ENCODE results near the gene ZMIZ2. TPM values are rescaled to one million over a fixed set of nuclear protein-coding genes. Genes with fewer than 3 reads are reported as not detected.

Gene ZMIZ2
- total RNA-seq, 1 experiment from 2014 or later = 142 TPM

DNA sequence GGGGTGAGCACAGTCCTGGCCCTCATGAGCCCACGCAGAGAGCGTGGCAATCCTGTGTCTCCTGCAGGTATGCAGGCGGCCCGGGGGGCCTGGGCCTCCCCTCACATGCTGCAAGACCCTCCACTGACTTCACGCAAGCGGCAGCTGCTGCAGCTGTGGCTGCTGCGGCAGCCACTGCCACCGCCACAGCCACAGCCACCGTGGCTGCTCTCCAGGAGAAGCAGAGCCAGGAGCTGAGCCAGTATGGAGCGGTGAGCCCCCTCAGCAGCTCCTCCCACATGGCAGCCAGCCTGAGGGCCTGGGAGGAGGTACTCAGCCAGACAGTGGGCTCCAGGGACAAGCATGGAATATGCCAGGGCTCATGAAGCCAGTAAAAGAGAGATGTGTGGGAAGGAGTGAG is 8.7 kb downstream of the ZMIZ2 start:
- Histone ChIP-seq H3K9me2 (ENCODE audit: insufficient read depth) (no peaks in the 10 kb centered on the region), H3K36me3 (ENCODE audit: low read depth) (0 out of 2 replicates have a peak, but pooled peaks cover 10% of the 10 kb centered on the region), H4K20me1 (ENCODE audit: insufficient read depth) (peaks cover 12% of the 10 kb centered on the region), H3K79me2 (ENCODE audit: low read depth) (peaks cover 30% of the 10 kb centered on the region), H2AFZ (no peak overlapping the region), H3K4me2 (no peak overlapping the region), H3K4me1 (replicated peaks; ENCODE audit: insufficient read depth) (no peaks in the 10 kb centered on the region), H3F3A (ENCODE audit: insufficient read depth, low read depth) (peaks cover 13% of the 10 kb centered on the region; the same call in 1 of the 2 replicates), H3K27ac (no peak overlapping the region), H3K27me3 (ENCODE audit: insufficient read depth, low read depth) (no peaks in the 10 kb centered on the region), H3K9me3 (ENCODE audit: insufficient read depth, low read depth) (no peaks in the 10 kb centered on the region), H3K4me3 (no peak overlapping the region)
- CTCF ChIA-PET = no interaction called here
- TF ChIP-seq, protein P1, sequence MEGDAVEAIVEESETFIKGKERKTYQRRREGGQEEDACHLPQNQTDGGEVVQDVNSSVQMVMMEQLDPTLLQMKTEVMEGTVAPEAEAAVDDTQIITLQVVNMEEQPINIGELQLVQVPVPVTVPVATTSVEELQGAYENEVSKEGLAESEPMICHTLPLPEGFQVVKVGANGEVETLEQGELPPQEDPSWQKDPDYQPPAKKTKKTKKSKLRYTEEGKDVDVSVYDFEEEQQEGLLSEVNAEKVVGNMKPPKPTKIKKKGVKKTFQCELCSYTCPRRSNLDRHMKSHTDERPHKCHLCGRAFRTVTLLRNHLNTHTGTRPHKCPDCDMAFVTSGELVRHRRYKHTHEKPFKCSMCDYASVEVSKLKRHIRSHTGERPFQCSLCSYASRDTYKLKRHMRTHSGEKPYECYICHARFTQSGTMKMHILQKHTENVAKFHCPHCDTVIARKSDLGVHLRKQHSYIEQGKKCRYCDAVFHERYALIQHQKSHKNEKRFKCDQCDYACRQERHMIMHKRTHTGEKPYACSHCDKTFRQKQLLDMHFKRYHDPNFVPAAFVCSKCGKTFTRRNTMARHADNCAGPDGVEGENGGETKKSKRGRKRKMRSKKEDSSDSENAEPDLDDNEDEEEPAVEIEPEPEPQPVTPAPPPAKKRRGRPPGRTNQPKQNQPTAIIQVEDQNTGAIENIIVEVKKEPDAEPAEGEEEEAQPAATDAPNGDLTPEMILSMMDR (conservative IDR thresholded peaks at IDR 0.05) = no peak
- no peak for TF ChIP-seq EZH2 (IDR thresholded peaks at IDR 0.05; ENCODE audit: low read depth)
- no peak for DNase-seq
- POLR2A ChIA-PET (ENCODE audit: unreplicated experiment) = no interaction called here
- BruUV-seq (replicated peaks) = no TSS peak
- intact Hi-C loops (cut with micrococcal nuclease; ENCODE audit: unreplicated experiment) = no loop called here

DNA sequence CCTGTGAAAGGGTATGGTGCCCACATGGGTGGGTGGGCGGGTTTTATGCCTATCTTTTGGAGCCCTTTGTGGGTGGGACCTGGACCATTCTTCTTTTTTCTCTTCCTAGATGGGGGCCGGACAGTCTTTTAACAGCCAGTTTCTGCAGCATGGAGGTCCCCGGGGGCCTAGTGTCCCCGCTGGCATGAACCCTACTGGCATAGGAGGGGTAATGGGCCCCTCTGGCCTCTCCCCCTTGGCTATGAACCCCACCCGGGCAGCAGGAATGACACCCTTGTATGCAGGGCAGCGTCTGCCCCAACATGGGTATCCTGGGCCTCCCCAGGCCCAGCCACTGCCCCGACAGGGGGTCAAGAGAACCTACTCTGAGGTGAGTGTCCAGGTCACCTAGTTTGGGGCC is 9.1 kb downstream of the ZMIZ2 start:
- Histone ChIP-seq H3F3A (ENCODE audit: insufficient read depth, low read depth) (peaks cover 13% of the 10 kb centered on the region; the same call in 1 of the 2 replicates), H3K36me3 (ENCODE audit: low read depth) (0 out of 2 replicates have a peak, but pooled peaks cover 10% of the 10 kb centered on the region)

DNA sequence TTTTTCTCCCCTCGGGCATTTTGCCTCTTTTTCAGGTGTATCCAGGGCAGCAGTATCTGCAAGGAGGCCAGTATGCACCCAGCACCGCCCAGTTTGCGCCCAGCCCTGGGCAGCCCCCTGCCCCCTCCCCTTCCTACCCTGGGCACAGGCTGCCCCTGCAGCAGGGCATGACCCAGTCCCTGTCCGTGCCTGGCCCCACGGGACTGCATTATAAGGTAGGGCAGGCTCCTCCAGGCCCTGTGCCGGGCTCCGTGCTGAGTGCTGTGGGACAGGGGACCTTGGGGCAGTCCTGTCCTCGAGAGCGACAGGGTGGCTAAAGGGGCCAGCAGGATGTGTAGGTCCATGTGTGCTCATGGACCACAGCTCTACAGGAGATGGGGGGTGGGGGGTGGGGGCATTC is 10.6 kb downstream of the ZMIZ2 start:
- no peak for DNase-seq
- Histone ChIP-seq H3K4me3 (no peak overlapping the region), H2AFZ (no peak overlapping the region), H3K9me3 (ENCODE audit: insufficient read depth, low read depth) (no peaks in the 10 kb centered on the region), H3F3A (ENCODE audit: insufficient read depth, low read depth) (peaks cover 13% of the 10 kb centered on the region; the same call in 1 of the 2 replicates), H3K27me3 (ENCODE audit: insufficient read depth, low read depth) (no peaks in the 10 kb centered on the region), H3K4me1 (replicated peaks; ENCODE audit: insufficient read depth) (no peaks in the 10 kb centered on the region), H3K36me3 (ENCODE audit: low read depth) (0 out of 2 replicates have a peak, but pooled peaks cover 18% of the 10 kb centered on the region), H3K79me2 (ENCODE audit: low read depth) (peaks cover 10% of the 10 kb centered on the region), H3K4me2 (no peak overlapping the region), H3K27ac (no peak overlapping the region), H4K20me1 (ENCODE audit: insufficient read depth) (peaks cover 9% of the 10 kb centered on the region), H3K9me2 (ENCODE audit: insufficient read depth) (no peaks in the 10 kb centered on the region)
- CTCF ChIA-PET = interaction anchor here (0.6 kb wide), 1 partner anchor 11 kb away, joined by 6 read pairs; no protein-coding TSS in a partner anchor
- POLR2A ChIA-PET (ENCODE audit: unreplicated experiment) = no interaction called here
- intact Hi-C loops (cut with micrococcal nuclease; ENCODE audit: unreplicated experiment) = no loop called here
- TF ChIP-seq, protein P1 (conservative IDR thresholded peaks at IDR 0.05) = no peak
- no peak for TF ChIP-seq EZH2 (IDR thresholded peaks at IDR 0.05; ENCODE audit: low read depth)
- no TSS peak for BruUV-seq (replicated peaks)

More for the DNA sequence above, 9.1 kb downstream of the ZMIZ2 start:
- Histone ChIP-seq H4K20me1 (ENCODE audit: insufficient read depth) (peaks cover 10% of the 10 kb centered on the region), H3K4me1 (replicated peaks; ENCODE audit: insufficient read depth) (no peaks in the 10 kb centered on the region), H3K4me2 (no peak overlapping the region), H3K4me3 (no peak overlapping the region), H3K27me3 (ENCODE audit: insufficient read depth, low read depth) (no peaks in the 10 kb centered on the region), H2AFZ (no peak overlapping the region), H3K79me2 (ENCODE audit: low read depth) (peaks cover 25% of the 10 kb centered on the region), H3K9me3 (ENCODE audit: insufficient read depth, low read depth) (no peaks in the 10 kb centered on the region), H3K9me2 (ENCODE audit: insufficient read depth) (no peaks in the 10 kb centered on the region), H3K27ac (no peak overlapping the region)
- BruUV-seq (replicated peaks) = no TSS peak
- ChIA-PET CTCF (no interaction called here), POLR2A (ENCODE audit: unreplicated experiment) (no interaction called here)
- no peak for DNase-seq
- TF ChIP-seq EZH2 (IDR thresholded peaks at IDR 0.05; ENCODE audit: low read depth) = no peak
- TF ChIP-seq, protein P1 (conservative IDR thresholded peaks at IDR 0.05) = no peak
- intact Hi-C loops (cut with micrococcal nuclease; ENCODE audit: unreplicated experiment) = no loop called here
